Fibroblast of the conjunctiva (primary cell): Measurements from ENCODE around the gene NPTX1.

Source experiments
- DNase-seq: peaks from one replicate; pipeline ENCODE4 v3.0.0-alpha.2; 2010; ENCODE audit warnings: low read depth

NPTX1 gene

DNA sequence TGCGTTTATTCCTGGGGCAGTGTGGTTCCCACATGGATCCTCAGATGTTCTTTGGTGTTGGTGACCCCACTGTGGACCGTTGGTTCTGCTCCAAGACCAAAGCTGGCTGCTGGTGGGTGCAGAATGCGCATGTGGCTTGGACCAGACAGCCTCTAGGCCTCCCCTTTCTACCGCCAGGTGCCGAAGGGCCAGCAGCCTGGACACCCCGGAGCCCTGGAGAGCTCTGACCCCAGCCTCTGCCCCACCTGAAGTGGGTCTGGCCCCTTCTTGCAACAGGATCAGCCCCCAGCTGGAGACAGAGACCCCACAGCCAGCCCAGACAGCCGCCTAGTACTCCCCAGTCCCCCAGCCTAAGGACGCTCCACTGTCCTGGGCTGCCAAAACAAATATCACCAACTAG lies 18.4 kb downstream of the NPTX1 start:
- no peak for DNase-seq

DNA sequence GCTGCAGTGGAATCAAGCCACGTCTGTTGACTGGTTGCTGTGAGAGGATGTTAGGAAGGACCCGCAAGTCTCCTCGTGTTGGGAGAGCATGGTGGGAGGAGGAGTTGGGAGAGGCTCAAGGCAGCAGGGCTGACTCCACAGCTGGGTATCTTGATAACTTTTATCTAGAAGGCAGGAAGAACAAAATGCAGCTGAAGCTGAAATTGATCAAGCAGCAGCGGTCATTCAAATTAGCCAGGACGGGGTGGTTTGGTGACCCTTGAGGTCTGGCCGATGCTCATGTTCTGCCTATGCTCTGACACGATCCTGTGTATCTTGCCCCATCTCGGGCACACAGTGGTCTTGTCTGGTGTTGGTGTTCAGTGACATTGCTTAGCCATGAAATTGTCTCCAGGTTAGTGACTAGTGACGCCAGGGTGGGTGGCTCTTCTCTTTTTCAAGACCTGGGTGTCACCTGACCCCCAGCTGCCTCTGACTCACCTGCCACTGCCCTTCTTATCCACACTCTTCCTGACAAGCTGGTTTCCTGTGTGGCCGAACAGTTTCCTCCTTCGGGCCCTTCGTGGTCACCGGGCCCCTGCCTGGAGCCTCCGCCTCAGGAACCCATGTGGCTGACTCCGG lies 19.1 kb downstream of the NPTX1 start:
- DNase-seq, result no peak

DNA sequence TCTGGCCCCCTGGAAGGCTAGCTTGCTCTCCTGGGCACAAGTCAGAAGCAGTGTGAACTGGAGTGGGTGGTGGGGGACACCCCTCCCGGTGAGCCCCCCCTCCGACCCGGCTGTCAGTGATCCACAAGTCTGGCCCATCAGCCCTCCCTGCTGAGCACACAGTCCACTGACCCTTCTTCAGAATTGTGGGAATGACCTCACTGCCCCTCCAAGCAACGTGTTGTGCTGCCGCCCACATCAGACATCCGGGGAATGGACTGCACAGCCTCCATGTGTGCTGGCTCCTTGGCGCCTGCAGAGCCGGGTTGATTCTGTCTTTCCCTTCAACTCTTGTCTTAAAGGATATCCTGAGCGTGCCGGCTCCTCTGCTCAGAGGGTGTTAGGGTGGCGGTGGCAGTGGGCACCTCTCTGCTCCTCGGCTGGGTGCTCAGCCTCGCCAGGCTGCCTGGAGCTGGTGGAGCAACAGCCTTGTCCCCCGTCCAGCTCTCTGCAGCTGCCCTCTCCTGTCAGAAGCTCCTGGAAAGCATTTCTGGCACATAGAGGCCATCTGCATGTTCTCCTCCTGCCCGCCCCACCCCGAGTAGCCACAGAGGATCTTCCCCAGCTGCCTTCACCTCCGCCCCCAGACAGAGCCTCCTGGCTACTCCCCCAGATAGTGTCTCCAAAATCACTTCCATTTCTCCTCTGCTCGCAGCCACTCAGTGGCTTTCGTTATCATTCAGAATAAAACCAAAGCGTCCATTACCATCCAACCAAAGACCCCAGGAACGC lies 19.8 kb downstream of the NPTX1 start:
- no peak for DNase-seq

- no peak for DNase-seq
Measured at GRCh38 chr17:80455784-80456183, 20.6 kb downstream of the NPTX1 start.

DNA sequence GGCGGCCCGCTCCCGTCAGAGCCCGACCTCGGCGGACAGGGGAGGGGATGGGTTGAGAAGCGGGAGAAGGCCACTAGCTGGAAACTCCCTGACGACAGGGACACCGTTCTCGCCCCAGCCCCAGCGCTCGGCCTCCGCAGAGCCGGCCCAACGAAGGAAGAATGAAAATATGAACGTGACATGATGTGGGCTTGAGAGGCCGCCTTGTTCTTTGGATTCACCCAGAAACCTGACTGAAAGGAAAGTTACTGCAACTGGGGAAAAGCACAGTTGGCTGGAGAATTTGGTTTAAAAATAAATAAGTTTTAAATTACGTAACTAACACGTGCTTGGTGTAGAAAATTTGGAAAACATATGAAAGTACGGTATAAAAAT lies 21.1 kb downstream of the NPTX1 start:
- no peak for DNase-seq

DNA sequence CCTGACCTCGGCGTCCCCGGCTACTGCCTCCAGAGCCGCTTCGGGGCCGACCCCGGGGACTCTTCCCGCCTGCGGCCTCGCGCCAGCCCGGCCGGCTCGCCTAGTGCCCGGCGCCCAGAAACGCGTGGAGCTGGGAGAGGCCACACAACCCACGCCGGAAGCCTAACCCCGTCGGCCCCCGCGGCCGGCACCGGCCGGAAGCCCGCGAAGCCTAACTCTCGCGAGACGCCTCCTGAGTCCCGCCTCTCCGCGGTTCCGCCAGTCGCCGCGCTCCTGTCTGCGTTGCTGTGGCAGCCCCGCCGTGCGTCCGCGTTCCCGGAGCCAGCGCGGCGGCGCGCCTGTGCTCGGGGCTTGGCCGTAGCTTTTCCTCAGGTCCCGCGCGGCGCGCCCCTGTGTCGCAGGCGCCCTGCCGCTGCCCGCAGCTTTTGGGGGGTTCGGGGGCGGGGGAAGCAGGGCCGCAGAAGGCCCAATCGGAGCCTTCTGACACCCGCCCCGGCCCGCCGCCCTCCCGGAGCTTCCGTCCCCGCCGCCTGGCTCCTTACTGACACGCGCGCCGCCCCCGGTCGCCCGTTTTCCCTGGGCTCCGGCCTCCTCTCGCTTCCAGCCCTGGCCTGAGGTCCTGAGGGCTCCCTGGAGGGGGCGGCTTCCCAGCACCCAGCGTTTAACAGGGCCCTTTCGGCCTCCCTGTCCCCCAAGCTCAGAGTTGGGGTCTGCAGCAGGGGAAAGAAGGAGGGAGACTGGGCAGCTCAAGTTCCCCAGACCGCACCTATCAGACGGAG lies 21.7 kb downstream of the NPTX1 start:
- DNase-seq, result peak; percentile 92

DNA sequence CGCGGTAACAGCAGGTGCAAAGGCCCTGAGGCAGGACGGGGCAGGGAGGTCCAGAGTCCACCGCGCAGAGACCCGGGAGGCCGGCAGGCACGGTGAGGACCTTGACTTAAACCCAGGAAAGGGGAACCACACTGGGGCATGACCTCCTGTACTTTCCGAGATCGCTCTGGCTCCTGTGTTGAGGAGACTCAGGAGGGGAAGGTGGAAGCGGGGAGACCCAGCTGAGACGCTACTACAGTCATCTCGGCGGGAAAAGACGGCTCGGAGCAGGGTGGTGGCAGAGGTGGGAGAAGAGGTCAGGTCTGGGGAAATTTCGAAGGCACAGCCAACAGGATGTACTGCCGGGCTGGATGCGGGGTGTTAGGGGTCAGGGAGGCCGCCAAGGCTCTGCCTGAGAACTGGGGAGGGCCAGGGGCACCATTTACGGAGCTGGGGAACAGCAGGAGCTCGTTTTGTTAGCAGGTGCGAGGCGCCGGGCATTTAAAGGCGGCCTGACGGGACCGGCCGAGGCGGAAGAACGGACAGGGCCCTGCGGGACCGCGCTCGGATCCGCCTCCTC lies 22.3 kb downstream of the NPTX1 start:
- DNase-seq, result no peak

DNA sequence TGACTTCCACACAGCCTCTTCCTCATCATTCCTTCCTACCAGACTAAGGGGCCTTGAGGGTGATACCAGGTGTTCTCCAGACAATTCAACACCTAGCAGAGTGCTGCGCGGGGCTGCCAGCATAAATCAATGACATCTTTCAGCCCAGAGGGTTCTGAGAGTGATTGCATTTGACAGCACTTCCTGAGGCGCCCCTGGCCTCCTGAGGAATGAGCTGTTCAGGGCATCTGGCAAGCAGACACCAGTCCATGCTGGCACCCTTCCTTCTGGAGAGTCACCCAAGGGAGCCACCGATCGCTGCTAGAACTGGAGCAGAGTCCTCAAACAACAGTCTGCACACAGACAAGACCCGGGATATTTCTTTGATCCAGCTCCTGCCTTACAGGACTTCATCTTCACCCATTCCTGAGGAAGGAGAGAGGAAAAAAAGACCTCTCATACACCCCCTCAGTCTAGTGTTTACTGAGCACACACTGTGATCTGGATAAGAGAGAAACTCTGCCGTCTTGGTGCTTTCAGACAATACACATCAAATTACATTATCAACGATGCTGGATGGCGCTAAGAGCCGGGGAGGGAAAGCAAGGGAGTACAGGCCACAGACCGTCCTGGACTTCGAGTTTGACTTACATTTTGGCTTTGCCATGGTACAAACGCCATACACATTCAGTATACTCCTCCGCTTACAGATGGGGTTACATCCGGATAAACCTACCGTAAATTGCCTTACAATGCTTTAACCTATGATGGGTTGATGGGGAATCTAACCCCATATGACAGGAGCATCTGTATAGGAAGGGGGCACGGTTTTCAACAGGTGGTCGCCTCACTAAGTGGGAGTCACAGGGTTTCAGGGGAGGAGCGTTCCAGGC lies 23.0 kb downstream of the NPTX1 start:
- DNase-seq, result no peak

DNA sequence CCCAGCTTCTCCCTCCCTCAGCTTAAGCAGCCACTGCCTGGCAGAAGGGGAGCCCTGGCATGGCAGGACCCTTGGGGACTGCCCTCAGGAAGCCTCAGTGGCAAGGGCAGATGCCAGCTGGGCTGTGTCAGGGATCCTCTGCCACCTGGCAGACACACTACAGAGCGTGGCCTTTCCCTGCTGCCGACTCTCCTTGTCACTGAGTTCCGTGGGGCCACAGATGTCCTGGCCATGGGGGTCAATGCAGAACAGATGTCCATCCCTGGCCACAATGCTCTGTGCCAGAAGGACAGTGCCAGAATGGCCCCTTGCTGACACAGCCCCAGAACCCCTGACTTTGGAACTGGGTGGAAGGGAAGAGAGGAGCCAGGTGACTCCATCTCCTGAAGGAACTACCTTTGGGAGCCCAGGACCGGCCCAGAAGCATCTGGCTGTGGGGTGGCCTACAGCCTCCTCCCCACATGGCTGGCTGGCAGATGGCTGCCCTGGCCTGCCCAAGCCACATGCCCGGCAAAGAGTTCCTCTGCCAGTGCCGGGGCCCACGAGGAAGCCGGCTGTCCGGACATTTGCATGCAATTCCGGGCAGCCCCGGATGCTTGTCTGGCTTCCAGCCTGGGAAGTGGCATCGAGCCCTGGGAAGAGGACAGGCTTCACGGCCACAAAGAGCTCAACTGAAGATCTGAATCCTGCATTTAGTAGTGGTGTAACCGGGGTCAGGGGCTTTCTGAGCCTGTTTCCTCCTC lies 24.1 kb downstream of the NPTX1 start:
- no peak for DNase-seq

- DNase-seq, result no peak
Measured at GRCh38 chr17:80451104-80451775, 25.2 kb downstream of the NPTX1 start.

GRCh38 chr17:80449930-80450576 lies 26.4 kb downstream of the NPTX1 start:
- DNase-seq, result no peak

DNA sequence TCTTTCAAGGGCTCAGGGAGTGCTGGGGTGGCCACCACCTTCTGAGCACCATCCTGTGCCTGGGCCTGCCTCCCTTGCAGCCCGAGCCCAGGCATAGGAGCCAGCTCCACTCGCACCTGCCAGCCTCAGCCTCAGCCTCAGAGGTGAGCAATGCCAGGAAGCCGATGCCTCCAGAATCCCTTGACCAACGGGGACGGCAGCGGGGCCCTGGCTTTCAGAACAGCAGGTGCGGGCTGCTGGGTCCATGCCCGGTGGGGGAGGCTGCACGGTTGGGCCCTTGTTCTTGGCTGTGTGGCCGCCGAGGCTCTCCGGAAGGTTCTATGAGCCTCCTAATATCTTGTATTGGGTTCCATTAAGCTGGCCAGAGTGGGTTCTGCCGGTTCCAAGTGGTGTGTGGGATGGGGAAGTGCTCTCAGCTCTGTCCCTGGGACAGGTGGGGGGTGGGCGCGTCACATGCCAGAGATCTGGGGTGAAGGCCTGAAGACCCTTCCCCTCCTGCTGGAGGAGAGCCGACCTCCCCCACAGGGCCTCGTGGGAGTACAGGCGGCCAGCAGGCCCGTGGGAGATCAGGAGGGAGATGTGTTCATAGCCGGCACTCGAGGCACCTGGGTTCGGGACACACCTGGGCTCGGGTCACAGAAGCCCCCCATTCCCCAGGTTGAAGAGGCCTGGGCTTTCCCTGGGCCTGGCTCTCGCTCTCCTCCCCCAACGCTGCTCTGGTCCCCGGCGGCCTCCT lies 27.0 kb downstream of the NPTX1 start:
- no peak for DNase-seq

- no peak for DNase-seq
Measured at GRCh38 chr17:80447790-80448189, 28.6 kb downstream of the NPTX1 start.

- no peak for DNase-seq
Measured at GRCh38 chr17:80446645-80447405, 29.6 kb downstream of the NPTX1 start.

DNA sequence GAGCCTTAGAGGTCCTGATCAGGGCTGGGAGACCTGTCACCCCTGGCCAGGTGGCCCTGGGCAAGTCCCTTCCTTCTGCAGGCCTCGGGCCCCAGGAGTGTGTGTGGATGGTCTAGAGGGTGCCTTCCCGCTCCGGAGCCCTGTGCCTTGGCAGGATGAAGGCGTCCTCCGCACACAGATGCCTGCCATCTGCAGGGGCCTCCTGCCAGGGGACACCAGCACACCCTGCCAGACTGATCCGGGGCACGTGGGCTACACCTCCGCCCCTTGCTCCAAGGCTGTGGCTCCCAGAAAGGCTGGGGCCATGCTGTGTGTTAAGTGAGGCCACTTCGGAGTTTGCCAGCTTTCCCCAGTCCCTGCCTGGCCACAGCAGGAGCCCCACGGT lies 30.7 kb downstream of the NPTX1 start:
- DNase-seq, result no peak

DNA sequence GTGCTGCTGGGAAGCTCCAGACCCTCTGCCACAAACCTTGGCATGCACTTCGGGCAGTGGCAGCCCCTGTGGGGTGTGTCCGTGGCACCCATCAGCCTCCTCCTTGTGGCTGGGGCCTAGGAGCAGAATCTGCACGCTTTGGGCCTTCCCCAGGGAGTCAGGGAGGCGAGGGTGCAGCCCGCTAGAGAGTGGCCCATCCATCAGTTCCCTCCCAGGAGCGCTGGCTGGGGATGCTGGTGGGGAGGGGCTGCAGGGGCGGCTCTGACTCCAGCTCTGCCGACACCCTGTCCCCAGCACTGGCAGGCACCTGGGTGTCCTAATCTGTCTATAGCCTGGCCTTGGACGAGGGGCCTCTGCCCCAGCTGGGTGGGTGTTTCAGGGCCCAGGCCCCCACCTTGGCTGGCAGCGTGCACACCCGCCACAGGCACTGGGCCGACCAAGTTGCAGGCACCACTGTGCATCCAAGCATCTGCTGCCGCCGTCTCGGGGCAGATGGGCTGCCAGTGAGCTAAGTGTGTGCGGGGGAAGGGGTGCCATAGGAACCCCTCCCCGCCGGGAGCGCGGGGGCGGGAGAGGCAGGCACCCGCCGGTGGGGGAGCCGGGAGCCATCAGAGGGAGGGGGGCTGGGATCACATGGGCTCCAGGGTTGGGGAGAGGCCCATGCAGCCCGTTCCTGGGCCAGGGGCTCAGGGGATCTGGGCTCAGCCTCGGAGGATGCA lies 31.2 kb downstream of the NPTX1 start:
- DNase-seq, result no peak

GRCh38 chr17:80444644-80444979 lies 31.8 kb downstream of the NPTX1 start:
- no peak for DNase-seq
